ENCODE measurements around the gene SGTA.
A peak's percentile ranks its signal among the peaks of the same experiment; 100 is the strongest.

Gene SGTA

GRCh38 chr19:2751438-2751830, 31.6 kb downstream of the SGTA start:
- TF ChIP-seq CTCF (IDR thresholded peaks at IDR 0.05; ENCODE audit: low read depth, low read length), result no peak
- DNase-seq (ENCODE audit: extremely low read depth, low read depth), result no peak

GRCh38 chr19:2750808-2751437, 32.1 kb downstream of the SGTA start:
- no peak for DNase-seq (ENCODE audit: extremely low read depth, low read depth)
- no peak for TF ChIP-seq CTCF (IDR thresholded peaks at IDR 0.05; ENCODE audit: low read depth, low read length)

- no peak for DNase-seq (ENCODE audit: extremely low read depth, low read depth)
- TF ChIP-seq CTCF (IDR thresholded peaks at IDR 0.05; ENCODE audit: low read depth, low read length), result no peak
These were observed 35.7 kb downstream of the SGTA start for GRCh38 chr19:2747349-2747748.

- TF ChIP-seq CTCF (IDR thresholded peaks at IDR 0.05; ENCODE audit: low read depth, low read length), result no peak
- no peak for DNase-seq (ENCODE audit: extremely low read depth, low read depth)
These were observed 39.0 kb downstream of the SGTA start for GRCh38 chr19:2744113-2744512.

- TF ChIP-seq CTCF (IDR thresholded peaks at IDR 0.05; ENCODE audit: low read depth, low read length), result no peak
- no peak for DNase-seq (ENCODE audit: extremely low read depth, low read depth)
These were observed 40.0 kb downstream of the SGTA start for GRCh38 chr19:2743099-2743498.

- DNase-seq (ENCODE audit: extremely low read depth, low read depth), result no peak
- no peak for TF ChIP-seq CTCF (IDR thresholded peaks at IDR 0.05; ENCODE audit: low read depth, low read length)
These were observed 42.8 kb downstream of the SGTA start for GRCh38 chr19:2740314-2740656.

- peak; percentile 13 for TF ChIP-seq CTCF (IDR thresholded peaks at IDR 0.05; ENCODE audit: low read depth, low read length)
- peak; percentile 98 for DNase-seq (ENCODE audit: extremely low read depth, low read depth)
These were observed 43.3 kb downstream of the SGTA start, which contains the start of gene SLC39A3 for GRCh38 chr19:2739602-2740313. SLC39A3 (minus strand) TSS chr19:2740017; CDS start chr19:2737257, 2,760 bp downstream.

Data from AG09319 (cell line).